Lower leg skin (tissue), 4 donors: ENCODE data around the gene SFT2D3. TPM values are rescaled to one million over a fixed set of nuclear protein-coding genes. Genes with fewer than 3 reads are reported as not detected.

Experiments
- DNase-seq, 2 donors: peaks; one replicate each; pipeline ENCODE4 v3.0.0-alpha.2; 2019; ENCODE audit warnings: low spot score in 2 of 2
- H3K4me3 ChIP-seq: fragments of 200-600 bp; sonication (generic); 2 replicates; pipeline ENCODE4 v1.5.1; 2017; ENCODE audit warnings: mild to moderate bottlenecking, low read depth; ENCODE audit not compliant: poor library complexity, severe bottlenecking
- CTCF ChIP-seq, 3 donors: fragments of 450-650 bp; IDR thresholded peaks; one replicate each; pipeline ENCODE4 v1.5.1; 2016; ENCODE audit warnings: antibody characterized with exemption in 3 of 3, mild to moderate bottlenecking in 3 of 3, moderate library complexity in 2 of 3
- POLR2A ChIP-seq, 2 donors: fragments of 450-650 bp; IDR thresholded peaks; one replicate each; pipeline ENCODE4 v1.6.1; 2016 to 2017; ENCODE audit warnings: antibody characterized with exemption in 2 of 2, mild to moderate bottlenecking in 1 of 2, moderate library complexity in 1 of 2
- WGBS, 2 donors: methylation state at CpG; one replicate each; pipeline ENCODE4 v1.1.5; 2018; 5-methylcytosine and 5-hydroxymethylcytosine counted together
- intact Hi-C: fragments of 100-400 bp; cut with DNase I; formaldehyde crosslinking; loops from one replicate; pipeline ENCODE4 v1.15.0; 2023; ENCODE audit warnings: low total_unique reads
- total RNA-seq, 4 donors: library from RNA; depleted of rRNA; stranded (reverse); fragments of >200 nt; gene quantifications; one replicate each; pipeline ENCODE4 v1.1.0, GENCODE V29; 2016

Gene SFT2D3
- total RNA-seq, 4 donors from 2014 or later = 9.7 to 16.3 (median 13.7) TPM

DNA sequence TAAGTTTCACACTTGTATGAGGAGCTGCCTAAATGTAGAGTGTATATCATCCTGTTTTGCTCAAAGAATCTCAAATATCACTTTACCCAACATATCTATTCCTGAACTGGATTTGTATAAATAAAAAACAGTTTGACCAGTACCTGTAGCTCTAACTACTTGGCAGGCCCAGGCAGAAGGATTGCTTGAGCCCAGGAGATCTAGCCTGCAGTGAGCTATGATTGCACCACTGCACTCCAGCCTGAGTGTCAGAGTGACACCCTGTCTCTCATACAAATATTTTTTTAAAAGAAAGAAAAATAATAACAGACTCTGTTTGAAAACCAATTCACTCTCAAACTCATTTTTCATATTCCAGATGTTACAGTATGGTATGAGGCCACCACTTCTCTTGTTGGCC, 18.2 kb upstream of the SFT2D3 start:
- H3K4me3 ChIP-seq = no peak overlapping the region
- intact Hi-C loops = no loop called here
- DNase-seq = no peak
- TF ChIP-seq POLR2A (IDR thresholded peaks at IDR 0.05) (no peak), CTCF (IDR thresholded peaks at IDR 0.05) (no peak)

GRCh38 chr2:127683757-127684156, 17.5 kb upstream of the SFT2D3 start:
- no peak overlapping the region for H3K4me3 ChIP-seq
- intact Hi-C loops = no loop called here
- TF ChIP-seq CTCF (IDR thresholded peaks at IDR 0.05) = no peak
- no peak for TF ChIP-seq POLR2A (IDR thresholded peaks at IDR 0.05)
- DNase-seq = no peak
- WGBS, 2 donors = 83 to 87% methylated on average over 15 of the region's 15 CpGs

- 77 to 82% methylated on average over 8 of the region's 8 CpGs for WGBS, 2 donors
- no peak overlapping the region for H3K4me3 ChIP-seq
- no peak for TF ChIP-seq POLR2A (IDR thresholded peaks at IDR 0.05)
- TF ChIP-seq CTCF (IDR thresholded peaks at IDR 0.05) = no peak
- intact Hi-C loops = no loop called here
- DNase-seq = peak in 1 of 2 donors; percentile 78
Observed at GRCh38 chr2:127685410-127686080, 15.8 kb upstream of the SFT2D3 start.

DNA sequence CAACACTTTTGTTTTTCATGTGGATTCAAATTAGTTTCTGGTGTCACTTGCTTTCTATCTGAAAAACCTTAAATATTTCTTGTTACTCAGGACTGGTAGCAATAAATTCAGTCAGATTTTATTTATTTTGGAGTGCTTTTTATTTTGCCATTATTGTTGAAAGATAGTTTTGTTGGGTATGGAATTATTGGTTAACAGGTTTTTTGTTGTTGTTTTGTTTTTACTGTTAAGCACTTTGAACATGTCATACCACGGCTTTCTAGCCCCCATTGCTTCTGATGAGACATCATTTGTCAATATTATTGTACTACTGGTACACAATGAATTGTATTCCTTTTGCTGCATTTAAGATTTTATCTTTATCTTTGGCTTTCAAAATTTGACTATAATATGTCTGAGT, 12.9 kb upstream of the SFT2D3 start:
- WGBS, 2 donors = 76 to 90% methylated on average over 1 of the region's 1 CpG
- H3K4me3 ChIP-seq = no peak overlapping the region
- TF ChIP-seq CTCF (IDR thresholded peaks at IDR 0.05) (no peak), POLR2A (IDR thresholded peaks at IDR 0.05) (no peak)
- no peak for DNase-seq
- intact Hi-C loops = no loop called here

DNA sequence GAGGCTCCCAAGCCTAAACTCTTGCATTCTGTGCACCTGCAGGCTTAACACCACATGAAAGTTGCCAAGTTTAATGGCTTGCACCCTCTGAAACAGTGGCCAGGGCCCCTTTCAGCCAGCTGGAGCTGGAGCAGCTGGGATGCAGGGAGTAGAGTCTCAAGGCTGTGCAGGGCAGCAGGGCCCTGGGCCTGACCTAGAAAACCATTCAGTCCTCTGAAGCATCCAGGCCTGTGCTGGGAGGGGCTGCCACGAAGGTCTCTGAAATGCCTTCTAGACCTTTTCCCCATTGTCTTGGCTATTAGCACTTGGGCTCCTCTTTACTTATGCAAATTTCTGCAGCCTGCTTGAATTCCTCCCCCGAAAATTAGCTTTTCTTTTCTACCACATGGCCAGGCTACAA, 10.6 kb upstream of the SFT2D3 start:
- H3K4me3 ChIP-seq = no peak overlapping the region
- intact Hi-C loops = no loop called here
- DNase-seq = no peak
- TF ChIP-seq POLR2A (IDR thresholded peaks at IDR 0.05) (no peak), CTCF (IDR thresholded peaks at IDR 0.05) (no peak)
- WGBS, 2 donors = 83 to 88% methylated on average over 2 of the region's 2 CpGs

DNA sequence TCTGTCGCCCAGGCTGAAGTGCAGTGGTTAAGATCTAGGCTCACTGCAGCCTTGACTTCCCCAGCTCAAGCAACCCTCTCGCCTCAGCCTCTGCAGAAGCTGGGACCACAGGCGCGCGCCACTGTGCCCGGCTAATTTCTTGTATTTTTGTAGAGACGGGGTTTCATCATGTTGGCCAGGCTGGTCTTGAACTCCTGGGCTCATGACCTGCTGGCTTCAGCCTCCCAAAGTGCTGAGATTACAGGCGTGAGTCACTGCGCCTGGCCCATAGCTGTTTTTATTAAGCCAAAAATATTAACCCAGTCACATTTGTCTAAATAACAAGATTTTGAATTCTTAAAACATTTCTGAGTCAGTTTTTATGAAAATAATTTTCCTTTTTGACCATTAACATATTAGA, 6.3 kb upstream of the SFT2D3 start:
- DNase-seq = no peak
- 76 to 86% methylated on average over 9 of the region's 9 CpGs for WGBS, 2 donors
- no peak overlapping the region for H3K4me3 ChIP-seq
- intact Hi-C loops = no loop called here
- TF ChIP-seq POLR2A (IDR thresholded peaks at IDR 0.05) = no peak
- TF ChIP-seq CTCF (IDR thresholded peaks at IDR 0.05) = no peak
